ENCODE data around the gene POLR3A.

DNA sequence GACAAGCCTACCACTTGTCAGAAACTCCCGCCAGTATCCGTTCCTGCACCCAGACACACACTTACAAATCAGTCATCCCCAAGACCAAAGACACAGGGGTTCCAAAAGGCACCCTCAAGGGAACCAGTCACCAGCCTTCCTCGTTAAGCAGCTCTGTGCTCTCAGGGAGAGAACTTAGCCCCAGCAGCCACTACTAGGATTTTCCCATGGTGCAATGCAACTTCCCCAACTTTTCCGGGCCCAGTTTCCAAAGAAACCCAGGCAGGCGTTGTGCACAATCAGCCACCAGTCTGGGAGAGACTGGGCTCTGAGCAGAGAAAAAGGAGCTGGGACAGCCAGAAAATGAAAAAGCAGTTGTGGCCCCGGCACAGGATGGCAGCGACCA, 103.9 kb downstream of the POLR3A start:
- TF ChIP-seq CTCF (IDR thresholded peaks at IDR 0.05; ENCODE audit: insufficient read depth, low read depth, low read length) = no peak
- TF ChIP-seq EZH2 (IDR thresholded peaks at IDR 0.05; ENCODE audit: insufficient read depth, low read length) = no peak
